Measurements from ENCODE around the gene NABP2. TPM values are rescaled to one million over a fixed set of nuclear protein-coding genes. Genes with fewer than 3 reads are reported as not detected.
A peak's percentile ranks its signal among the peaks of the same experiment; 100 is the strongest.

Gene NABP2
- total RNA-seq, 1 experiment from 2014 or later: 63.3 TPM

DNA sequence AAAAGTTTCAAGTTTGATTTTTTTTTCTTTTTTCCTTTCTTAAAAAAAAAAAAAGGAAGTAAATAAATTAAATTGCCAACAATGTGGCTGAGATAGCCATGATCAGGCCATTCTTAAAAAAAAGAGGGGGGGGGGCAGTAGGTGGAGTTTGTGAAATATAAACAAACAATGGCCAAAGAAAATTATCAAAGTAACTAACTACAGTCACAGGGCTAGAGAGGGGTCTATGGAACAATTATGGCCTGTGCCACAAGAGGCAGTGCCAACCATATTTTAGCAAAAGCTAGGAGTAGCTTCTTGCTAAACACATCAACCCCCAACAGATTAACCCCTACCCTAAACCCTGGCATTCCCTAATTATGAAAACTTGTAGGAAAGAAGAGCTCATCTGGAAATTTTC lies 18.7 kb upstream of the NABP2 start:
- Mint-ChIP-seq H3K27me3 (ENCODE audit: unreplicated experiment) (no peaks in the 10 kb centered on the region), H3K36me3 (ENCODE audit: insufficient read depth, unreplicated experiment) (peaks cover 30% of the 10 kb centered on the region), H3K27ac (ENCODE audit: unreplicated experiment) (no peak overlapping the region), H3K4me3 (ENCODE audit: low read depth, unreplicated experiment) (no peak overlapping the region), H3K9me3 (ENCODE audit: low read depth, unreplicated experiment) (no peaks in the 10 kb centered on the region), H3K4me1 (ENCODE audit: low read depth, unreplicated experiment) (no peaks in the 10 kb centered on the region)
- CTCF ChIA-PET: interaction anchor here (0.6 to 4.2 kb wide), 3 partner anchors 17 to 1019 kb away, joined by 3 to 28 read pairs (median 3); partner anchors contain the start of gene RNF41
- no TSS peak for BruUV-seq (replicated peaks)
- DNase-seq: no peak
- intact Hi-C loops (cut with micrococcal nuclease; ENCODE audit: unreplicated experiment): no loop called here
- TF ChIP-seq, protein P1, sequence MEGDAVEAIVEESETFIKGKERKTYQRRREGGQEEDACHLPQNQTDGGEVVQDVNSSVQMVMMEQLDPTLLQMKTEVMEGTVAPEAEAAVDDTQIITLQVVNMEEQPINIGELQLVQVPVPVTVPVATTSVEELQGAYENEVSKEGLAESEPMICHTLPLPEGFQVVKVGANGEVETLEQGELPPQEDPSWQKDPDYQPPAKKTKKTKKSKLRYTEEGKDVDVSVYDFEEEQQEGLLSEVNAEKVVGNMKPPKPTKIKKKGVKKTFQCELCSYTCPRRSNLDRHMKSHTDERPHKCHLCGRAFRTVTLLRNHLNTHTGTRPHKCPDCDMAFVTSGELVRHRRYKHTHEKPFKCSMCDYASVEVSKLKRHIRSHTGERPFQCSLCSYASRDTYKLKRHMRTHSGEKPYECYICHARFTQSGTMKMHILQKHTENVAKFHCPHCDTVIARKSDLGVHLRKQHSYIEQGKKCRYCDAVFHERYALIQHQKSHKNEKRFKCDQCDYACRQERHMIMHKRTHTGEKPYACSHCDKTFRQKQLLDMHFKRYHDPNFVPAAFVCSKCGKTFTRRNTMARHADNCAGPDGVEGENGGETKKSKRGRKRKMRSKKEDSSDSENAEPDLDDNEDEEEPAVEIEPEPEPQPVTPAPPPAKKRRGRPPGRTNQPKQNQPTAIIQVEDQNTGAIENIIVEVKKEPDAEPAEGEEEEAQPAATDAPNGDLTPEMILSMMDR (IDR thresholded peaks at IDR 0.05; ENCODE audit: unreplicated experiment): no peak

DNA sequence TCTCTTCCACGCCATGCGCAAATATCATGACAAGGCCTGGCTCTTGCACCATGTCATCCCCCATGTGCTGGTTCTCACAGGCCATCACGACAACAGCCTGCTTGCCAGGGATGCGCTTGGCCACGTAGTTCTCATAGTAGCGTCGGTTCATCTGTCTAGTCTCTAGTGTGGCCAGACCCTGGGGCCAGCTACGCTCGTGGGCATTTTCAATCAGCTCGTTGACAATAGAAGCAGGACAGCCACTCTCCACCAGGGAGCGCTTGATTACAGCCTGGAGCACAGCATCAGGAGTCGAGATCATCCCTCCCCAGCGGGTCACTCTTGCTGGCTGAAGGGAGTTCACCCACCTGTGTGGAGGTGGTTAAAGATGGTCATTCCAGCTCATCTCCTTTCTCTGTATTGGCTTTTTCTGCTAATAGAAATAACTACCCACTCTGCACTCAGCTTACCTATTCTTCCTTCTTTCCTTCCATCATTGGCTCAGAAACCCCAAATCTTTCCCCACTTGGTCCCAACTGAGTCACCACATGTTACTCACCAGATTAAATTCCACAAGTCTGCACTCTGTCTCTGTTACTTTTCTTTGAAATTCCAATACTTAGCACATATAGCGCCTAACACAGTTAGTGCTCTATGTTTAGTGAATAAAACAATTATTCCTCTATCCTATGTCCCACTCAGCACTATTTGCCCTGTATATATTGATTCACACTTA lies 17.5 kb upstream of the NABP2 start:
- peaks cover 30% of the 10 kb centered on the region for H3K36me3 Mint-ChIP-seq (ENCODE audit: insufficient read depth, unreplicated experiment)
- no peak overlapping the region for H3K27ac Mint-ChIP-seq (ENCODE audit: unreplicated experiment)
- no peaks in the 10 kb centered on the region for H3K4me1 Mint-ChIP-seq (ENCODE audit: low read depth, unreplicated experiment)
- intact Hi-C loops (cut with micrococcal nuclease; ENCODE audit: unreplicated experiment): no loop called here
- no peak overlapping the region for H3K4me3 Mint-ChIP-seq (ENCODE audit: low read depth, unreplicated experiment)
- no TSS peak for BruUV-seq (replicated peaks)
- CTCF ChIA-PET: interaction anchor here (0.8 to 4.2 kb wide), 4 partner anchors 10 to 257 kb away, joined by 4 to 28 read pairs (median 8); partner anchors contain the start of genes RNF41 and SMARCC2
- DNase-seq: peak; percentile 58
- TF ChIP-seq, protein P1 (IDR thresholded peaks at IDR 0.05; ENCODE audit: unreplicated experiment): peak; percentile 62
- H3K27me3 Mint-ChIP-seq (ENCODE audit: unreplicated experiment): no peaks in the 10 kb centered on the region
- no peaks in the 10 kb centered on the region for H3K9me3 Mint-ChIP-seq (ENCODE audit: low read depth, unreplicated experiment)

- DNase-seq: no peak
- intact Hi-C loops (cut with micrococcal nuclease; ENCODE audit: unreplicated experiment): no loop called here
- TF ChIP-seq, protein P1 (IDR thresholded peaks at IDR 0.05; ENCODE audit: unreplicated experiment): no peak
- no peak overlapping the region for H3K4me3 Mint-ChIP-seq (ENCODE audit: low read depth, unreplicated experiment)
- no peaks in the 10 kb centered on the region for H3K27me3 Mint-ChIP-seq (ENCODE audit: unreplicated experiment)
- H3K4me1 Mint-ChIP-seq (ENCODE audit: low read depth, unreplicated experiment): no peaks in the 10 kb centered on the region
- no TSS peak for BruUV-seq (replicated peaks)
- H3K36me3 Mint-ChIP-seq (ENCODE audit: insufficient read depth, unreplicated experiment): peaks cover 39% of the 10 kb centered on the region
- no peaks in the 10 kb centered on the region for H3K9me3 Mint-ChIP-seq (ENCODE audit: low read depth, unreplicated experiment)
- no peak overlapping the region for H3K27ac Mint-ChIP-seq (ENCODE audit: unreplicated experiment)
- CTCF ChIA-PET: interaction anchor here (4.2 kb wide), 1 partner anchor 14 kb away, joined by 28 read pairs; the partner anchor contains the start of gene RNF41
Observed at GRCh38 chr12:56208006-56208405, 16.1 kb upstream of the NABP2 start.

- intact Hi-C loops (cut with micrococcal nuclease; ENCODE audit: unreplicated experiment): no loop called here
- no peak for DNase-seq
- H3K36me3 Mint-ChIP-seq (ENCODE audit: insufficient read depth, unreplicated experiment): peaks cover 42% of the 10 kb centered on the region
- H3K27me3 Mint-ChIP-seq (ENCODE audit: unreplicated experiment): no peaks in the 10 kb centered on the region
- H3K4me3 Mint-ChIP-seq (ENCODE audit: low read depth, unreplicated experiment): no peak overlapping the region
- no peak overlapping the region for H3K27ac Mint-ChIP-seq (ENCODE audit: unreplicated experiment)
- peaks cover 9% of the 10 kb centered on the region for H3K4me1 Mint-ChIP-seq (ENCODE audit: low read depth, unreplicated experiment)
- TF ChIP-seq, protein P1 (IDR thresholded peaks at IDR 0.05; ENCODE audit: unreplicated experiment): no peak
- H3K9me3 Mint-ChIP-seq (ENCODE audit: low read depth, unreplicated experiment): no peaks in the 10 kb centered on the region
- no TSS peak for BruUV-seq (replicated peaks)
- CTCF ChIA-PET: no interaction called here
Observed at GRCh38 chr12:56212361-56212760, 11.8 kb upstream of the NABP2 start.

Measured in Calu3 (cell line).